ENCODE measurements around the gene MINDY4B.

MINDY4B gene

DNA sequence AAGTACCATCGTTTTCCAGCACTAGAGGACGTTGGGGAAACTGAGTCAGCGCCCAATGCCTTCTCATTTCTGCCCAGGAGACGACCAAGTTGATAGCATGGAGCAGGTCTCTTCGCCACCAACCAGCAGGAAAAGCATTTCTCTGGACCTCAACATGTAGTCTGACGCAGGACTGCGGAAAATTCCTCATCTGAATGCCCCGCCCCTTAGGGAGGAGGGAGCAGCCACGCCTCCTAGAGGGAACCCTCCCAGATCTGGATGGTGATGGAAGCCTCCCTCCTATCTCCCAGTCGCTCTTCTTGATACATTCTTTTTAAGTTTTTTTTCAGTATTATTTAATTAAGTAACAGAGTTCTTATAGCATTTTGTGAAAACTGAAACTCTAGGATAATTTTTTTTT is 17.4 kb upstream of the MINDY4B start:
- TF ChIP-seq, protein P1, sequence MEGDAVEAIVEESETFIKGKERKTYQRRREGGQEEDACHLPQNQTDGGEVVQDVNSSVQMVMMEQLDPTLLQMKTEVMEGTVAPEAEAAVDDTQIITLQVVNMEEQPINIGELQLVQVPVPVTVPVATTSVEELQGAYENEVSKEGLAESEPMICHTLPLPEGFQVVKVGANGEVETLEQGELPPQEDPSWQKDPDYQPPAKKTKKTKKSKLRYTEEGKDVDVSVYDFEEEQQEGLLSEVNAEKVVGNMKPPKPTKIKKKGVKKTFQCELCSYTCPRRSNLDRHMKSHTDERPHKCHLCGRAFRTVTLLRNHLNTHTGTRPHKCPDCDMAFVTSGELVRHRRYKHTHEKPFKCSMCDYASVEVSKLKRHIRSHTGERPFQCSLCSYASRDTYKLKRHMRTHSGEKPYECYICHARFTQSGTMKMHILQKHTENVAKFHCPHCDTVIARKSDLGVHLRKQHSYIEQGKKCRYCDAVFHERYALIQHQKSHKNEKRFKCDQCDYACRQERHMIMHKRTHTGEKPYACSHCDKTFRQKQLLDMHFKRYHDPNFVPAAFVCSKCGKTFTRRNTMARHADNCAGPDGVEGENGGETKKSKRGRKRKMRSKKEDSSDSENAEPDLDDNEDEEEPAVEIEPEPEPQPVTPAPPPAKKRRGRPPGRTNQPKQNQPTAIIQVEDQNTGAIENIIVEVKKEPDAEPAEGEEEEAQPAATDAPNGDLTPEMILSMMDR (IDR thresholded peaks at IDR 0.05; ENCODE audit: low read depth, low read length): no peak
- Histone ChIP-seq H3K9me3 (ENCODE audit: severe bottlenecking) (no peaks in the 10 kb centered on the region), H3K36me3 (no peaks in the 10 kb centered on the region), H3K4me3 (ENCODE audit: low read depth, low read length) (no peak overlapping the region), H3K27ac (no peak overlapping the region), H3K27me3 (ENCODE audit: insufficient read depth, low read depth, severe bottlenecking) (peaks cover 84% of the 10 kb centered on the region)
- DNase-seq: no peak

GRCh38 chr3:150921209-150921608 is 16.0 kb upstream of the MINDY4B start:
- H3K36me3 ChIP-seq: no peaks in the 10 kb centered on the region
- no peak for DNase-seq
- H3K9me3 ChIP-seq (ENCODE audit: severe bottlenecking): no peaks in the 10 kb centered on the region
- H3K4me3 ChIP-seq (ENCODE audit: low read depth, low read length): no peak overlapping the region
- no peak overlapping the region for H3K27ac ChIP-seq
- TF ChIP-seq, protein P1 (IDR thresholded peaks at IDR 0.05; ENCODE audit: low read depth, low read length): no peak
- H3K27me3 ChIP-seq (ENCODE audit: insufficient read depth, low read depth, severe bottlenecking): peaks cover 81% of the 10 kb centered on the region

GRCh38 chr3:150920236-150920635 is 15.0 kb upstream of the MINDY4B start:
- TF ChIP-seq, protein P1 (IDR thresholded peaks at IDR 0.05; ENCODE audit: low read depth, low read length): no peak
- H3K9me3 ChIP-seq (ENCODE audit: severe bottlenecking): no peaks in the 10 kb centered on the region
- no peak overlapping the region for H3K4me3 ChIP-seq (ENCODE audit: low read depth, low read length)
- H3K36me3 ChIP-seq: no peaks in the 10 kb centered on the region
- no peak overlapping the region for H3K27ac ChIP-seq
- no peak for DNase-seq
- H3K27me3 ChIP-seq (ENCODE audit: insufficient read depth, low read depth, severe bottlenecking): peaks cover 74% of the 10 kb centered on the region

DNA sequence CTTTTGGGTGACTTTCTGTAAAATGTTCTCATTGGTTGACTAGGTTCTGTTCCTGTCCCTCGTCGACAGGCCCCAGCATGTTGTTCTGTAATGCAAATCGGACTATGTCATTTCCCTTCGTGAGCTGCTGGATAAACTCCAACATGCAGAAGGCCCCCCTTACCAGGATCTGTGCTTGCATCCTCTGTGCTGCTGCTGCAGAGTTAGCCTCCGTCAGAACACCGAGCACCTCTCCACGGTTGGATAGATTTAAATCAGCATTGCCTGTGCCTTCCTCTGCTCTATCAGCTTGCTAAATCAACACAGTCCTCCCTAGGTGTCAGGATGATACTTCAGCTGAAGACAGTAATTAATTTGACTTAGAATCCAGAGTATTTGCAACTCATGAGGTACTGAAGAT is 12.7 kb upstream of the MINDY4B start:
- H3K4me3 ChIP-seq (ENCODE audit: low read depth, low read length): no peak overlapping the region
- TF ChIP-seq, protein P1 (IDR thresholded peaks at IDR 0.05; ENCODE audit: low read depth, low read length): no peak
- H3K27me3 ChIP-seq (ENCODE audit: insufficient read depth, low read depth, severe bottlenecking): peaks cover 69% of the 10 kb centered on the region
- no peaks in the 10 kb centered on the region for H3K9me3 ChIP-seq (ENCODE audit: severe bottlenecking)
- DNase-seq: no peak
- no peak overlapping the region for H3K27ac ChIP-seq
- H3K36me3 ChIP-seq: no peaks in the 10 kb centered on the region

DNA sequence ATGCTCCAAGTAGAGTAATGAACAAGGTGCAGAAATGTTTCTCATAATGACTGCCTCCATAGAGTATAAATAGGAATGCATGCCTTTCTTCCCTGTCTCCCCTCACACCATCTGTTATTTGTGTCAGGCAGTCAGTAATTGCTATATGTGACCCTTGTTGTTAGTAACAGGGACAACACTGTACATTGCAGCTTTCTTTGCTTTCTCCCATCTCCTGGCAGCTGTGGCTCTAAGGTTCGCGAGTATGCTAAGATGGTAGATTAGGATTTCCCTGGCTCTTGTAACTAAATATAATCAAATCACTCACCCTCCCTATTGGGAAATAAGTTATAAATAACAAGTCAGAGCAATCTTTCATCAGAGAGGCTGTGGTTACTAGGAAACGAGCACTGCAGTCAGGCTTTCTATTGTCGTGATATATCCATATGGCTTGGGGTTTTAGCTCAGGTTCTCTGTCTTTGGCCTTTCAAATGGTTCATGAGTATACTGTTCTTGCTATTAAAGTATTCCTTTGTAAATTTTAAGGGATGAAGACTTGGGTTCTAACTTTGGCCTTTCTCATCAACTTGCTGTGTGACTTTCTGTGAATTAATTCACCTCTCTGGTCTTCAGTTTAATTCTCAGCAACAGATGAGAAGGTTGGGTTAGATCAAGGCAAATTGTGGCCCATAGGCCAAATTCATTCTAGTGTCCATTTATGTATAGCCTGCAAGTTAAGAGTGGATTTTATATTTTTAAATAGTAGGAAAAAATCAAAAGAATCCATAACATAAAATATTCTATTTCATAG is 8.1 kb upstream of the MINDY4B start:
- H3K36me3 ChIP-seq: no peaks in the 10 kb centered on the region
- H3K27ac ChIP-seq: no peak overlapping the region
- H3K9me3 ChIP-seq (ENCODE audit: severe bottlenecking): no peaks in the 10 kb centered on the region
- peaks cover 78% of the 10 kb centered on the region for H3K27me3 ChIP-seq (ENCODE audit: insufficient read depth, low read depth, severe bottlenecking)
- TF ChIP-seq, protein P1 (IDR thresholded peaks at IDR 0.05; ENCODE audit: low read depth, low read length): no peak
- no peak for DNase-seq
- H3K4me3 ChIP-seq (ENCODE audit: low read depth, low read length): no peak overlapping the region

- H3K4me3 ChIP-seq (ENCODE audit: low read depth, low read length): no peak overlapping the region
- TF ChIP-seq, protein P1 (IDR thresholded peaks at IDR 0.05; ENCODE audit: low read depth, low read length): no peak
- H3K27ac ChIP-seq: no peak overlapping the region
- H3K36me3 ChIP-seq: no peaks in the 10 kb centered on the region
- no peak for DNase-seq
- peaks cover 3% of the 10 kb centered on the region for H3K9me3 ChIP-seq (ENCODE audit: severe bottlenecking)
- H3K27me3 ChIP-seq (ENCODE audit: insufficient read depth, low read depth, severe bottlenecking): peaks cover 78% of the 10 kb centered on the region
Measured at GRCh38 chr3:150912501-150912900, 7.3 kb upstream of the MINDY4B start.
